Breast epithelium (tissue), 4 donors: ENCODE data around the gene SEL1L3. TPM values are rescaled to one million over a fixed set of nuclear protein-coding genes. Genes with fewer than 3 reads are reported as not detected.

Experiments used
- DNase-seq, 2 donors: peaks; one replicate each; pipeline ENCODE4 v3.0.0-alpha.2; 2019; ENCODE audit warnings: low spot score in 2 of 2
- H3K27ac ChIP-seq, 2 donors: fragments of 200-600 bp; sonication (generic) in 1 of 2; one replicate each; pipeline ENCODE4 v1.5.1; 2016 to 2019; ENCODE audit warnings: mild to moderate bottlenecking in 1 of 2
- H3K27me3 ChIP-seq, 2 donors: fragments of 200-600 bp; sonication (generic) in 1 of 2; one replicate each; pipeline versions ENCODE4 v1.5.1 to v1.6.0; 2017 to 2019; ENCODE audit warnings: control low read depth in 1 of 2, mild to moderate bottlenecking in 1 of 2
- H3K36me3 ChIP-seq: fragments of 200-600 bp; one replicate; pipeline ENCODE4 v1.5.1; 2019
- H3K4me1 ChIP-seq, 2 donors: fragments of 200-600 bp; sonication (generic); one replicate each; pipeline ENCODE4 v1.5.1; 2016 to 2019; ENCODE audit warnings: control low read depth in 1 of 2
- H3K4me3 ChIP-seq, 3 donors: fragments of 200-600 bp; sonication (generic); 1 replicate in 2 of 3; 2 replicates in 1 of 3; pipeline ENCODE4 v1.5.1; 2016 to 2019; ENCODE audit warnings: mild to moderate bottlenecking in 3 of 3, moderate library complexity in 2 of 3
- H3K9me3 ChIP-seq, 2 donors: fragments of 200-600 bp; sonication (generic) in 1 of 2; one replicate each; pipeline ENCODE4 v1.5.1; 2016 to 2019; ENCODE audit warnings: control low read depth in 1 of 2
- CTCF ChIP-seq, 3 donors: fragments of 450-650 bp; IDR thresholded peaks; one replicate each; pipeline ENCODE4 v1.5.1; 2016 to 2017; ENCODE audit warnings: antibody characterized with exemption in 3 of 3, mild to moderate bottlenecking in 3 of 3, moderate library complexity in 3 of 3
- POLR2A ChIP-seq: fragments of 450-650 bp; IDR thresholded peaks from one replicate; pipeline ENCODE4 v1.6.1; 2016; ENCODE audit warnings: antibody characterized with exemption, mild to moderate bottlenecking, moderate library complexity
- POLR2AphosphoS5 ChIP-seq, 3 donors: sonication (generic); formaldehyde crosslinking; IDR thresholded peaks; one replicate each; pipeline ENCODE4 v1.6.1; 2017; ENCODE audit warnings: antibody characterized with exemption in 3 of 3
- intact Hi-C: fragments of 100-400 bp; cut with DNase I; formaldehyde crosslinking; loops from one replicate; pipeline ENCODE4 v1.15.1; 2023; ENCODE audit warnings: low total_unique reads
- total RNA-seq, 3 donors: library from RNA; depleted of rRNA; stranded (reverse); fragments of >200 nt; gene quantifications; one replicate each; pipeline ENCODE4 v1.1.0, GENCODE V29; 2016

The SEL1L3 gene
- total RNA-seq, 3 donors from 2014 or later: 10.7 to 15.5 (median 14.7) TPM

- H3K9me3 ChIP-seq: no peaks in the 10 kb centered on the region
- intact Hi-C loops: no loop called here
- H3K4me1 ChIP-seq: no peaks in the 10 kb centered on the region
- no peak overlapping the region for H3K27ac ChIP-seq
- no peaks in the 10 kb centered on the region for H3K36me3 ChIP-seq
- TF ChIP-seq CTCF (IDR thresholded peaks at IDR 0.05): no peak
- no peak for TF ChIP-seq POLR2AphosphoS5 (IDR thresholded peaks at IDR 0.05)
- TF ChIP-seq POLR2A: no peak
- H3K4me3 ChIP-seq: no peak overlapping the region
- H3K27me3 ChIP-seq: no peaks in the 10 kb centered on the region
- DNase-seq: no peak
These were observed 106.9 kb downstream of the SEL1L3 start for GRCh38 chr4:25755911-25756310.

- DNase-seq: no peak
- H3K36me3 ChIP-seq: no peaks in the 10 kb centered on the region
- no peaks in the 10 kb centered on the region for H3K27me3 ChIP-seq
- no peaks in the 10 kb centered on the region for H3K4me1 ChIP-seq
- H3K4me3 ChIP-seq: no peak overlapping the region
- no peak overlapping the region for H3K27ac ChIP-seq
- TF ChIP-seq CTCF (IDR thresholded peaks at IDR 0.05) (no peak), POLR2A (no peak), POLR2AphosphoS5 (IDR thresholded peaks at IDR 0.05) (no peak)
- H3K9me3 ChIP-seq: no peaks in the 10 kb centered on the region
- intact Hi-C loops: no loop called here
These were observed 109.5 kb downstream of the SEL1L3 start for GRCh38 chr4:25753239-25753638.

- DNase-seq: no peak
- Histone ChIP-seq H3K9me3 (no peaks in the 10 kb centered on the region), H3K36me3 (no peaks in the 10 kb centered on the region), H3K4me3 (no peak overlapping the region), H3K4me1 (no peaks in the 10 kb centered on the region), H3K27ac (no peak overlapping the region), H3K27me3 (no peaks in the 10 kb centered on the region)
- intact Hi-C loops: no loop called here
- TF ChIP-seq CTCF (IDR thresholded peaks at IDR 0.05) (no peak), POLR2A (no peak), POLR2AphosphoS5 (IDR thresholded peaks at IDR 0.05) (no peak)
These were observed 111.9 kb downstream of the SEL1L3 start for GRCh38 chr4:25750874-25751273.

GRCh38 chr4:25749150-25749794 is 113.5 kb downstream of the SEL1L3 start:
- Histone ChIP-seq H3K9me3 (no peaks in the 10 kb centered on the region), H3K27ac (no peak overlapping the region), H3K36me3 (no peaks in the 10 kb centered on the region), H3K4me1 (no peaks in the 10 kb centered on the region), H3K27me3 (no peaks in the 10 kb centered on the region), H3K4me3 (no peak overlapping the region)
- intact Hi-C loops: no loop called here
- DNase-seq: no peak
- TF ChIP-seq POLR2A (no peak), POLR2AphosphoS5 (IDR thresholded peaks at IDR 0.05) (no peak), CTCF (IDR thresholded peaks at IDR 0.05) (no peak)

- Histone ChIP-seq H3K36me3 (no peaks in the 10 kb centered on the region), H3K27me3 (no peaks in the 10 kb centered on the region), H3K4me1 (no peaks in the 10 kb centered on the region), H3K27ac (no peak overlapping the region), H3K9me3 (no peaks in the 10 kb centered on the region), H3K4me3 (no peak overlapping the region)
- TF ChIP-seq POLR2AphosphoS5 (IDR thresholded peaks at IDR 0.05): no peak
- TF ChIP-seq CTCF (IDR thresholded peaks at IDR 0.05): no peak
- no peak for TF ChIP-seq POLR2A
- DNase-seq: no peak
- intact Hi-C loops: no loop called here
These were observed 118.8 kb downstream of the SEL1L3 start for GRCh38 chr4:25743971-25744370.
